H54 (cell line): ENCODE data around the gene KTN1.

Experiments
- DNase-seq: peaks from one replicate; pipeline ENCODE4 v3.0.0; 2011; ENCODE audit warnings: low spot score, mixed read lengths; ENCODE audit not compliant: insufficient read length
- FAIRE-seq: peaks from 3 replicates; lab custom pipeline; 2011; peaks lifted over from hg19 to GRCh38; lab: Jason Lieb, UNC
- POLR2A ChIP-seq: IDR thresholded peaks from 2 replicates; pipeline ENCODE4 v1.6.1; 2011; ENCODE audit warnings: low read depth, mild to moderate bottlenecking, low read length

The KTN1 gene

DNA sequence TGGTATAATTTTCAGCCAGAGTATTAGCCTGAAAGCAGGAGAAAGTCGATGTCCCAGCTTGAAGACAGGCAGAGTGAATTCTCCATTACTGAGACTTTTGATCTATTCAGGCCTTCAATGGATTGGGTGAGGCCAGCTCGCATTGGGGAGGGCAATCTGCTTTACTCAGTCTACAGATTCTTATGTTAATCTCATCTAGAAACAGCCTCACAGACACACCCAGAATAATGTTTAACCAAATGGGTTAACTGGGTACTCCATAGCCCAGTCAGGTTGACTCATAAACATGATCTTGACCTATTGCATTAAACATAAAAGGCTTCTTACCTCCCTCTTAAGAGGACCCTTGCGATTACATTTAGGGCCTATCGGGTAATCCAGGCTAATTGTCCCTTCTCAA is 118.0 kb downstream of the KTN1 start:
- no peak for FAIRE-seq
- TF ChIP-seq POLR2A = no peak
- no peak for DNase-seq

DNA sequence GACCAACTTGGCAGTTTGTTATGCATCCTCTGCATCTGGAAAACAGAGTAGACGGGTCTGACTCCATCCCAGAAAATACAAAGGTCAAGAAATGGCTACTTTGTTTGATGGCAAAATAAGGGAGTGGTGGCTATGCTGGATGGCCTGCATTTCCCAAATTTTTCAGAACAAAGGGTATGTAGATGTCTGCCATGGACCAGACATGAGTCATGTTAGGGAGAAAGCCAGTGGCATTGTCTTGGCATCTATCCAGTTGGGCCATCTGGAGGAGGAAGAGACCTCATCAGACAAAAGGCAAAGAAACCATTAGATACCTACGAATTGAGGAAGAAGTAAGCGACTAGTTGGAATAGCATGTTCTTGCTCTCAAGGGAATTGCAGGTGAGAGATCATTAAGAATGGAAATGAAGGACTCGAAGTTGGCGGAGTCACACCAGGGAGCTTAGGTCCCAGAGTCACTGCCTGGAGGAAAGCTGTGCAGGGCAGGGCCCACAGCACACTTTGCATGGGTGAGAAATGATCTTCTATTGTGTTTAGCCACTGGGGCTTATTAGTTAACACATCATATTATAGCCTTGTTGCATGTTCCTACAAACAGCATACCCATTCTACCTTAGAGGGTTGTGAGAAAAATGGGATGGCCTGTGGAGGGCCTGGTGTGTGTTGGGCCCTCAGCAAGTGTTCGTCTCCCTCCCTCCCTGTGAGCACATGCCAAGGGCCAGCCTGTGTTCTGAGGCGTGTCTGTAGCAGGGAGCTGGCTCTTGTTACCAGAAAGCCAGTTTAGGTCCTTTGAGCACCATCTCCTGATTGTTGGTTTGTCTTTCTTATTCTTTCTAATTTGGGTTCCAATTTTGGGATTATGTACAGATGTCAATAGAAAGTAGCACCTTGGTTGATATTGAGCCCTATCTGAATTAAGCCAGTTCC is 119.4 kb downstream of the KTN1 start:
- no peak for FAIRE-seq
- peak; percentile 14 for DNase-seq
- TF ChIP-seq POLR2A = no peak

DNA sequence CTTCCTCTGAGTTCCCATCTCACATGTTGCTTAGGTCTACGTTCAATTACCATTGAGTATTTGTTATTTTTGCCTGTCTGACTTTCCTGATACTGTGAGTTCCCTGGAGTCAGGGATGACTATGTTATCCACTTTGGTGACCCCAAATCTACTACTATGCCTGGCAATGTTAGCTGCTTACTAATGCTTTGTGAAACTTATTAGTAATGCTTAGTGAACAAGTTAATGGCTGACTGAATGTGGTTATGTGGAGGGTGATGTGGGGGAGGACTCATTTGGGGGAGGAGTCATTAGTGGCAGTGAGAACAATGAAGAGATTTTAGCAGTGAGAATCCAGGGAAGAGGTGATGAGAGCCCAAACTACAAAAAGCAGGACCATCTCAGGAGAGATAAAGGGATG is 121.6 kb downstream of the KTN1 start:
- DNase-seq (no peak), FAIRE-seq (no peak)

DNA sequence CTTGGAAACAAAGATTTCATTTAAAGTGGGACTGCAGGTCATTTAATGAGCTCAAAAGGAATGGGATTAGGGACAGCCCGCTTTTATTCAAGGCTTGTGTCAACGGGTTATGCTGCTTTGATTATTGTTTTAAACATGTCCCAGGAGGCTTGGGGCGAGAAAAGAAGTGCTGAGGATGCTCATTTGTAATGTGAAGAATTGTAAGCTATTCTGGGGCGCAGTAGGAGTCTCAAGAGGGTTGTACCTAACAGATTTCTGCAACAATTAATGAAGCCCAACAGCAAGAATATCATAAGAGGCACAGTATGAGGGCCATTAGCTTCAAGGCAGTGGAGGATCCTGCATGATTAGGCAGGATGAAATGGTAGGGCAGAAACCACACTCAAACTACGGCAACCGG is 122.5 kb downstream of the KTN1 start:
- FAIRE-seq = no peak
- TF ChIP-seq POLR2A = no peak
- no peak for DNase-seq

More for the DNA sequence above, 121.6 kb downstream of the KTN1 start:
- no peak for TF ChIP-seq POLR2A

DNA sequence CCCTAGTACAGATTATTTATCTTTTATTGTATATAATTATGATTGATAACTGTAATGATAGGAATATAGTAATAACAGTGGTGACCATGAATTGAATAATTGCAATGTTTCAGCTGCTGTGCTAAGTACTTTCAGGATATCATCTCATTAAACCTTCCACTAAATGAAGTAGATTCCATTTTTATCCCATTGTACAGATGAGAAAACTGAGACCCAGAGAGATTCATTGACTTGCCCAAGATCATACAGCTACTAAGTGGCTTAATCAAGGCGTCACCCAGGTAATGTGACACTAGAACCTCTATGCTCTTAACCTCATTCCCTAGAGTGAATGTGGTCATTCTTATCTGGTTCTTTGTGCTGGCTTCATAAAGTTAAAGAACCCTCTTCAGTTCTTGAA is 124.6 kb downstream of the KTN1 start:
- DNase-seq (no peak), FAIRE-seq (no peak)
- TF ChIP-seq POLR2A = no peak

DNA sequence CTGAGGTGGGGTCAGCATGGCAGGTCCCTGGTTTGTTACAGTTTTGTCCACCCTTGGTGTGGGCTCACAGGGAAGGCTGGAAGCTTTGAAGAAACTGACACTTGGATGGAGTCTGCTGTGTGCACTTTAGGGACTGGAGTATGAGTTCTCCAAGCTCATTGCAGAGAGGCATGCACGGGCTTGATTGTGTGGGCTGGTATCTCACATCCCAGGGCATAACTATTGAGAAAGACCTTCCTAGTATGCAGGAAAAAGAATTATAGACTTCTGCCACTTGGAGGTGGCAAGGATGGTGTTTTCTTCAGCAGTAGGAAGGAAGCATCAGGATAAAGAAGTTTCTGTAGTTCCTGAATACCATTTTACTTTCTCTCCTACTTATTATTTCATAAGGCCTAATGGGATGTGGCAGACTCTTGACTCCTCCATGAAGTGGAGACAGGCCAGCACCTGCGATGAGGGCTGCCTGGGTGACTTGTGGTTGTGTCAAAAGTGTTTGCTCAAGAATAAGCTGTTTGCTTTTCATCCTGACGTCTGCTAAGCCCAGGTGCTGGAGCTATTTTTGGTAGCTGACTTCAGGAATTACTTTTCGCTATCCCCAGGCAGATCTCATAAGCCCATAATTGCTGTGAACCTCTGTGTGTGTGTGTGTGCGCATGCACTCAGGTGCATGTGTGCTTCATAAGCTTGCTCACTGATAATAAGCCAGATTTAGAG is 125.8 kb downstream of the KTN1 start:
- no peak for TF ChIP-seq POLR2A
- no peak for FAIRE-seq
- no peak for DNase-seq

DNA sequence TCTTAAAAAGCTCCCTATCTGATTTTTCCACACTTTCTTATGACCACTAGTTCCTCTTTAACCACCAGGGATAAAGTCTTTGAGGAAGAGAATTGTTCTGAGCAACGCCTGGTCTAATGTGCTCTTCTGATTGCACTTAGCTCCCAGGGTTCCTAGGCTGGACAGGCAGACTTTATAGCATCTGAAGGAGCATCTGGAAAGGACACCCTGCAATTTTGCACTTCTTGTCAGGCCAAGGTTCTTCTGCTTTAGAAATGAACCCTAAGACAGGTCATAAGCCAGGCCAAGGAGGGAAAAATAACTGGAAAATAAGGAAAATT is 126.3 kb downstream of the KTN1 start:
- TF ChIP-seq POLR2A = no peak
- DNase-seq = no peak
- no peak for FAIRE-seq

DNA sequence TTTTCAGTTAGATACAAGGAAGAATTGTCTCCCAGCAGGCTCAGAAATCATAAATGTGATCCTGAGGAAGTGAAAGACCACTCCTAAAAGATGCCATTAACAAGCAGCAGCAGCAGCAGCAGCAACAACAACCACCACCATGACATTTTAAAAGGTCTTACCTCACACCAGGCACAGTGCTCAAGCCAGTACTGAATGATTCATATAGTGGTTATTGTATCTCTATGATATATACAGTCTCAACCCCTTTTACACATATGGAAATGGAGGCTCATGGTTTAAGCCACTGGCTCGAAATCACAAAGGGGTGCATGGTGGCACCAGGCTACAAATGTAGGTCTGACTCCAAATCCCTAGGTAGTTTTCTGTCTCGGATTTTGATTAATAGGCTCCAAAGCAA is 126.9 kb downstream of the KTN1 start:
- FAIRE-seq (no peak), DNase-seq (no peak)
- TF ChIP-seq POLR2A = no peak

DNA sequence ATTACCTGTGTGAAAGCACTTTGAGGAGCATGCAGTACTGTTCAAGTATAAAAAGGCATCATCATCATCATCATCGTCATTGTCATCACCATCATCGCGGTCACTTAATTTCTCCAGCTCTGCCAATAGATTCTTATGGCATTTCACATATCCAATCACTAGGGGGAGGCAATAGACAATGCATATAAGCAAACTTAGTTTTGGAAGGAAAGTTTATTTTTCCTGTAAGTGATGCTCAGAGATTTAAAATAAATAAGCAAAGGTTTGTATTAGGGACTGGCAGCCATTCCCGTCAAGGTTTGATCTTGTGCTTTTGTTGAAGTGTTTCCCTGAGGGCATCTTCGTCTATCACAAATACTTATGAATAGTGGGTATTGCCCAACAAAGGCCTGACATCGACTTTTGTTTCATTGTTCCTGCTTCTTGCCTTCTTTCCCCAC is 127.4 kb downstream of the KTN1 start:
- FAIRE-seq = peak; percentile 33
- TF ChIP-seq POLR2A = no peak
- no peak for DNase-seq

DNA sequence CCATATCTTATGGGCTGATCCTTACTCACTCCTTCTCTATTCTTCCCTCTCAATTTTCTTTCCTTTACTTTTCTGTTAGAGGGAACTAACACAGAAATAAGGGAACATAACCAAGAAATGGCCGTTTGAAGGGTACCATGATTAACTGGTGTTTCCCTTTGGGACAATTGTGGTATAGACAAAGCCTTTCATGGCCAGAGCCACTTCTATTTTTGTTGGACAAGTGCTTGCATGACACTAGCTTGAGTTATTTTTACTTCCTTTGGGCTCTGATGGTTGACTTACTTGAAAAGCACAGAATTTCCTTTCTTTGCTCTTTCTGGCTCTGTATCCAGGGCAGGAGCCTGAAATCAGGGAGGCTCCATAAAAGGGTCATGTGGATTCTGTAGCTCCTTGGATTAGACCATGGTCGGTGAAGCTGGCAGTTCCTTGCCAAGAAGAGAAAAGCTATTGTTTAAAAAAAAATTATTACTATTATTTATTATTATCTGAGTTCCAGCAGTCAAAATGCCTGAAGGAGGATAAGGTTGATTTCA is 130.6 kb downstream of the KTN1 start:
- TF ChIP-seq POLR2A = no peak
- DNase-seq (no peak), FAIRE-seq (no peak)

DNA sequence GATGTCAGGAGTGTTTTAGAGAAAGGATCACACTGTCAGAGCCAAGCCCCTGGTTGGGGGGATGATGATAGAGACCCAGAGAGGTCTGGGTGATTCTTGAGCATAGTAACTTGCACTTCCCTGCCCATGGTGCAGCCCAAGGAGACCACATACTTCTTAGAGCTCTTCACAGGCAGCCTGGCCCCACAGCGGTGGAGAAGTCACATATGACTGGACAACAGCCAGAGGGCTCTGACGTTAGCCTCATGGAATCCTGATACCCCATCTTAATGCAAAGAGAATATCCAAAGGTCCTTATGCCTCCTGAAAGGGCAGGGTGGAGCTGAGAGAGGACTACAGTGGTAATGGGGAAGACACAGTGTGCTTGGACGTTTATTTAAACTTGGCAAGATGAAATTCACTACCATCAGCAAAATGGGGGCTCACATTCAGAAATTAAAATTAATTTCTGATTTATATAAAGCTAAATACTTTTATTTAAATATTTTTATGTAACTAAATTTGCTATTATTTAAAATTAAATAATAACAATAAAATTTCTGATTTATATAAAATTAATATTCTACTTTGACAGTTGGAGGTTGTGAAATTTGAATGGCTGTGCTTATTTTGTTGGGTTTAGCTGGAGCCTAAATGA is 131.3 kb downstream of the KTN1 start:
- DNase-seq = no peak
- FAIRE-seq = no peak
- no peak for TF ChIP-seq POLR2A

DNA sequence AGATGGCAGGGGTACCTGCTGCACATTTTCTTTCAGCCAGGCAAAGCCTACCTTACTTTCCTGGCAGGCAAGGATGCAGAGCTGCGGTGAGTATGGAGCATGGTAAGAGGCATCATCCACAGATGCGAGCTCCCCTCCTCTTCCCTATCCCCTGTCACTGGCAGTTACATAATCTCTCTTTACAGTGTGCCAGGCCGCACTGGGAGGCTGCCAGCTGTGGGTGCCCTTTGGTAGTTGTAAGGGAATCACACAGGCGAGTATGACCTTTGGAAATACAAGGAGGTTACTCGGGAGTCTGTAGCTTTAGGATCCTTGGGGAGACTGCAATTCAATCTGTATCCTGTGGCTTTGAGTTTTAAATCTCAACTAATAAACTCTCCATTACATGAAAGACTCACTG is 132.5 kb downstream of the KTN1 start:
- FAIRE-seq (no peak), DNase-seq (no peak)
- TF ChIP-seq POLR2A = no peak

DNA sequence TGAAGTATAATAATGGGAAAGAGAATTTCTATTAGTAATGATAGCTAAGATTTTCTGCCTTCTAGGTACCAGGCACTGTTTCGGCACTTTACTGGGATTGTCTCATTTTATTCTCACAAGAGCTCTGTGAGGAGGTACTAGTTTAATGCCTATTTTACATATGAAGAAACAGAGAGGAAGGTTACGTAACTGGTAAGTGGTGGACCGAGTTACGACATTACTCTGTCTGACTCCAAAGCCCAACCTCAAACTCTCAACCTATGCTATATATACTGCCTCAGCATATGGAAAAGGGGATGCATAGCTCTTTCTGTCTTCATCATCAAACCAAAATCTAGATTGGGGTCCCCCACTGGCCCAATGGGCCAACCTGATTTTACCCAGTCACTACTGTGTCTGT is 133.5 kb downstream of the KTN1 start:
- TF ChIP-seq POLR2A = no peak
- FAIRE-seq = no peak
- DNase-seq = no peak

DNA sequence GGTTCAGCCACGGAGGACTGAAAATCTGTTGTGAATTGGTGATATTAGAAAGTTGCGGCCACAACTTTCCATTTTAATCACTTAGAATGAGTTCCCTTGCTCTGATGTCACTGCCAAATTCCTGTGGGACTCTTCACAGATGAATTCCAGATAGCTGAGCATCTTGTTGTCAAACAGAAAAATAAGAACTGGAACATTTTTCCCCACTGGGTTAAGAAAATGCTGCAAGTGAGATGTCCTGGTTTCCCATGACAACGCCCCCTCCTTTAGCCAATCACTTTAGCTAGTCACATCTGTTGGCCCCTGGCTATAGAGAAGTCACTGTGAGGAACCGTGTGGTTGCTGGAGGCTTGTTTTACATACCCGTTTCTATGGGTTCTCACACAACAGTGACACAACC is 135.9 kb downstream of the KTN1 start:
- no peak for TF ChIP-seq POLR2A
- DNase-seq = no peak
- no peak for FAIRE-seq

DNA sequence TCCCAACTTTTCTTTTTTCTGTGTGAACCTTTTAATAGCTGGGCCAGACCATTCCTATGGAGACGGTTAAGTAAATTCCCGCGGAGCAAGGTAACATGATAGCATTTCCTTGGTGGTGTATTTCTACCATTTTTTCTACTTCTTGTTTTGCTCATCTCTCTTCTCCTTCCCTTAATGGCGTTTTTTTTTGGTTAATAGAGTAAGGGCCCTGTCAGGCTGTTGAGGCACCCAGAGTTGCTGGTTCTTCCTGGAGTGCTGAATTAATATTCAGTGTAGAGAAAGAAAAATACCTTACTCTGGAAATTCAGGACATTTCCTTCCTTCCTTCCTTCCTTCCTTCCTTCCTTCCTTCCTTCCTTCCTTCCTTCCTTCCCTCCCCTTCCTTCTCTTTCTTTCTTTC is 137.6 kb downstream of the KTN1 start:
- no peak for TF ChIP-seq POLR2A
- FAIRE-seq (no peak), DNase-seq (no peak)
